ENCODE data around the gene PDSS2. TPM values are rescaled to one million over a fixed set of nuclear protein-coding genes. Genes with fewer than 3 reads are reported as not detected.

Gene PDSS2
- polyA plus RNA-seq, 3 donors = 10.1 to 13.9 (median 13.3) TPM

DNA sequence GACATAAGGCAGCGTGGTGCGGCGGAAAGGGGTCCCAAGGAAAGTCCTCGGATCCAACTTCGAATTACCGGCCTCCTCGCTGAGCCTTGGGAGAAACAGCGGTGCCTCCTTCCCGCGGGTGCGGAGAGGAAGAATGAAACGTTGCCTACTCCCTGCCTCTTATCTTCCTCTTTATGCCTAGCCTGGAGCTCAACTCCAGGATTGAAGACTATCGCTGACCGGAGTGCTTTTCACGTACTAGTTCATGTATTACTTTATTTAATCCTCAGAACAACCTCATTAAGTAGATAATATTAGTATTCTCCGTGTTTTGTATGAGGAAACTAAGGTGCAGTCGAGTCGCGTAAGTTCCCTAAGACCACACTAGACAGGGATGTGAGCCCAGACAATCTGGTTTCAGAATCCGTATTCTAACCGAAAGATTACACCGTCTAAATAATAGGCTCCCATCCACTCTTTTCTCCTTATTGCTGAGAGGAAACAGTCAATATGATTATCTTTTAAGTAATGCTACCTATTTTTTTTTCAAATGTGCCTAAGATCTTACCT, 793 bp upstream of the PDSS2 start:
- DNase-seq = peak in 2 of 3 donors; percentile 49 to 55
- Histone ChIP-seq H3K36me3 (replicated peaks in 1 of 2; ENCODE audit: control insufficient read depth in 1 of 2, insufficient read depth in 2 of 2, low read length in 2 of 2) (no peaks in the 10 kb centered on the region), H4K20me1 (ENCODE audit: insufficient read depth, low read length) (no peaks in the 10 kb centered on the region), H3K4me3 (replicated peaks in 1 of 3; ENCODE audit: low read depth in 2 of 3, low read length in 3 of 3) (peak overlapping the region; percentile 74 to 98 (median 77)), H3K4me1 (ENCODE audit: control insufficient read depth in 1 of 2, insufficient read depth in 2 of 2, low read length in 2 of 2) (peaks cover 15 to 23% of the 10 kb centered on the region in 2 donors), H3K79me2 (ENCODE audit: insufficient read depth, low read length) (peaks cover 36% of the 10 kb centered on the region), H2AFZ (ENCODE audit: insufficient read depth, low read depth, low read length, poor library complexity, severe bottlenecking) (peak overlapping the region; percentile 94), H3K9ac (ENCODE audit: insufficient read depth, low read length, poor library complexity, severe bottlenecking) (peak overlapping the region; percentile 84), H3K9me3 (replicated peaks in 1 of 2; ENCODE audit: control insufficient read depth in 1 of 2, insufficient read depth in 1 of 2, low read length in 2 of 2) (no peaks in the 10 kb centered on the region), H3K4me2 (replicated peaks; ENCODE audit: extremely low read depth, low read length, poor library complexity, severe bottlenecking) (peak overlapping the region; percentile 97), H3K27ac (ENCODE audit: low read depth in 1 of 2, low read length in 2 of 2) (peak overlapping the region; percentile 90 to 92), H3K27me3 (ENCODE audit: control insufficient read depth in 2 of 2, insufficient read depth in 2 of 2, low read length in 2 of 2) (no peaks in the 10 kb centered on the region)
- Mint-ChIP-seq H3K27me3 (ENCODE audit: low read depth in 3 of 3) (no peaks in the 10 kb centered on the region), H3K27ac (peak overlapping the region; percentile 95 to 98 (median 98)), H3K36me3 (peaks cover 0 to 1% of the 10 kb centered on the region in 2 donors), H3K4me1 (peaks cover 17% of the 10 kb centered on the region), H3K9me3 (peaks cover 0 to 3% (median 0%) of the 10 kb centered on the region in 7 donors), H3K4me3 (peak overlapping the region; percentile 95 to 97)
- TF ChIP-seq CTCF (IDR thresholded peaks at IDR 0.05) = no peak
- 3% methylated on average over 10 of the region's 22 CpGs for WGBS (ENCODE audit: insufficient coverage)
- intact Hi-C loops (cut with micrococcal nuclease) = no loop called here

DNA sequence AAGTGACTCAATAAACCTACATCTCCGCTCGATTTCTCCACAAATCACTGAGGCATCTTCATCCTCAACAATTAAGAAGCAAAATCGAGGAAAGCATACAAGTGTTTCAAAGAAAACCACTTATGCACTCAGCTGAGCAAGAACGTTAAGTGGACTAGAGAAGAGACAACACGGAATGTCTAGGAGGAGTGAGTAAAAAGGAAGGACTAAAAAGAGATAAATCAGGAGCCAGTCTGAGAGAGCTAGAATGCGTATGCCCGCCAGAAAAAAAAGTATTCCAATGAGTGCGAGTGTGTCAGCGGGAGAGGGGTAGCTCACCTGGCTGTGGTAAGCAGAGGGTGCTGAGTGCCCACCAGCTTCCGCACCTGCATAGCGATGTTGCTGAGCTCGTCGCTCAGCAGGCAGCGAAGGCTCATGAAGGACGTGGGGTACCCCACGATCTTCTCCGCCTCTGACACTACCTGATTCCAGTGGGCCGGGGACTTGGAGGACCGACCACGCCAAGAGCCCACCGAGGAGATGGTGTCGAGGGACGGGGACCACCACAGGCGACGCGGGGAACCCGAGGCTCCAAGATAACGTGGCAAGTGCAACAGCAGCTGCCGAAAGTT, 587 bp downstream of the PDSS2 start:
- peak overlapping the region; percentile 97 for H3K4me2 ChIP-seq (replicated peaks; ENCODE audit: extremely low read depth, low read length, poor library complexity, severe bottlenecking)
- 0% methylated on average over 25 of the region's 29 CpGs for WGBS (ENCODE audit: insufficient coverage)
- peak overlapping the region; percentile 95 to 97 for H3K4me3 Mint-ChIP-seq
- H3K27me3 Mint-ChIP-seq (ENCODE audit: low read depth in 3 of 3) = no peaks in the 10 kb centered on the region
- H3K4me1 ChIP-seq (ENCODE audit: control insufficient read depth in 1 of 2, insufficient read depth in 2 of 2, low read length in 2 of 2) = peaks cover 15 to 23% of the 10 kb centered on the region in 2 donors
- peak overlapping the region; percentile 74 to 98 (median 77) for H3K4me3 ChIP-seq (replicated peaks in 1 of 3; ENCODE audit: low read depth in 2 of 3, low read length in 3 of 3)
- intact Hi-C loops (cut with micrococcal nuclease) = loop anchor here in 1 of 2 donors (10.0 kb wide), 1 partner anchor 1014 kb away; no protein-coding TSS in a partner anchor
- H3K79me2 ChIP-seq (ENCODE audit: insufficient read depth, low read length) = peaks cover 49% of the 10 kb centered on the region
- peaks cover 0 to 1% of the 10 kb centered on the region in 2 donors for H3K36me3 Mint-ChIP-seq
- no peaks in the 10 kb centered on the region for H3K27me3 ChIP-seq (ENCODE audit: control insufficient read depth in 2 of 2, insufficient read depth in 2 of 2, low read length in 2 of 2)
- no peak for TF ChIP-seq CTCF (IDR thresholded peaks at IDR 0.05)
- no peaks in the 10 kb centered on the region for H3K9me3 ChIP-seq (replicated peaks in 1 of 2; ENCODE audit: control insufficient read depth in 1 of 2, insufficient read depth in 1 of 2, low read length in 2 of 2)
- peaks cover 0 to 3% (median 0%) of the 10 kb centered on the region in 7 donors for H3K9me3 Mint-ChIP-seq
- peak overlapping the region; percentile 95 to 98 (median 98) for H3K27ac Mint-ChIP-seq
- no peaks in the 10 kb centered on the region for H4K20me1 ChIP-seq (ENCODE audit: insufficient read depth, low read length)
- H3K9ac ChIP-seq (ENCODE audit: insufficient read depth, low read length, poor library complexity, severe bottlenecking) = peak overlapping the region; percentile 84
- peaks cover 17% of the 10 kb centered on the region for H3K4me1 Mint-ChIP-seq
- H2AFZ ChIP-seq (ENCODE audit: insufficient read depth, low read depth, low read length, poor library complexity, severe bottlenecking) = peak overlapping the region; percentile 94
- no peaks in the 10 kb centered on the region for H3K36me3 ChIP-seq (replicated peaks in 1 of 2; ENCODE audit: control insufficient read depth in 1 of 2, insufficient read depth in 2 of 2, low read length in 2 of 2)
- peak overlapping the region; percentile 90 to 92 for H3K27ac ChIP-seq (ENCODE audit: low read depth in 1 of 2, low read length in 2 of 2)
- DNase-seq = peak in 2 of 3 donors; percentile 1 to 2
